A673 (cell line): ENCODE measurements around the gene MYOF.

Source experiments
- EZH2 ChIP-seq: fragments of 200-600 bp; sonication (generic); IDR thresholded peaks from 2 replicates; pipeline ENCODE4 v1.6.1; 2017; ENCODE audit warnings: borderline replicate concordance, low read depth, mild to moderate bottlenecking, mixed read lengths, antibody characterized with exemption, low read length; ENCODE audit not compliant: poor library complexity, severe bottlenecking
- TF ChIP-seq, protein P1 (sequence below): fragments of 300-800, 200-600 bp; sonication (generic); conservative IDR thresholded peaks from 2 replicates; pipeline ENCODE4 v1.5.1; 2017; ENCODE audit warnings: low read depth, mild to moderate bottlenecking, antibody characterized with exemption, low read length, moderate library complexity, mixed read lengths

DNA sequence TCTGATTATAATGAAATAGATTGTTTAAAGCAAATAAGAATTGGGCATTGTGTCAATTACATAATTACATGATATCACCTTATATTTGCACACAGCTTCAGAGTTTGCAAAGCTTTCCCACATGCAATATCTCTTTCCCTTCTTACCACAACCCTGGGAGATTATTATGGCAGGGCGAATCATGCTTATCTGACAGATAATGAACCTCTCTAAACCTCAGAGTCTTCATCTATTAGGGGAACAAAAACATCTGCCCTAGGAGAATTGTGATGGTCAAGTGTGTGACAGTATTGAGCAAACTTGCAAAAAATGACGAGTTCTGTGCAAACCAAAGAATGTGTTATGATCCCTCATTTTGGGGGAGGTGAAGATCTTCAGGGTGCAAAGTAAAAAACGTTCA, 90.0 kb downstream of the MYOF start:
- TF ChIP-seq, protein P1, sequence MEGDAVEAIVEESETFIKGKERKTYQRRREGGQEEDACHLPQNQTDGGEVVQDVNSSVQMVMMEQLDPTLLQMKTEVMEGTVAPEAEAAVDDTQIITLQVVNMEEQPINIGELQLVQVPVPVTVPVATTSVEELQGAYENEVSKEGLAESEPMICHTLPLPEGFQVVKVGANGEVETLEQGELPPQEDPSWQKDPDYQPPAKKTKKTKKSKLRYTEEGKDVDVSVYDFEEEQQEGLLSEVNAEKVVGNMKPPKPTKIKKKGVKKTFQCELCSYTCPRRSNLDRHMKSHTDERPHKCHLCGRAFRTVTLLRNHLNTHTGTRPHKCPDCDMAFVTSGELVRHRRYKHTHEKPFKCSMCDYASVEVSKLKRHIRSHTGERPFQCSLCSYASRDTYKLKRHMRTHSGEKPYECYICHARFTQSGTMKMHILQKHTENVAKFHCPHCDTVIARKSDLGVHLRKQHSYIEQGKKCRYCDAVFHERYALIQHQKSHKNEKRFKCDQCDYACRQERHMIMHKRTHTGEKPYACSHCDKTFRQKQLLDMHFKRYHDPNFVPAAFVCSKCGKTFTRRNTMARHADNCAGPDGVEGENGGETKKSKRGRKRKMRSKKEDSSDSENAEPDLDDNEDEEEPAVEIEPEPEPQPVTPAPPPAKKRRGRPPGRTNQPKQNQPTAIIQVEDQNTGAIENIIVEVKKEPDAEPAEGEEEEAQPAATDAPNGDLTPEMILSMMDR = no peak
- no peak for TF ChIP-seq EZH2
